WTC11 (cell line): ENCODE results near the gene CILP2. TPM values are rescaled to one million over a fixed set of nuclear protein-coding genes. Genes with fewer than 3 reads are reported as not detected.

Experiments
- ATAC-seq: fragments of 200-7000 bp; cut with Tn5 transposase; 2 replicates; pipeline ENCODE4 v1.10.0; 2021; ENCODE audit warnings: mild to moderate bottlenecking, moderate library complexity
- CTCF ChIA-PET: fragments of 300-600 bp; sonication (Branson Sonifier 250); formaldehyde crosslinking; loops from one replicate; lab custom pipeline; 2021; ENCODE audit warnings: antibody characterized with exemption; lab: Charles Lee
- POLR2A ChIA-PET: fragments of 350-600 bp; sonication (Branson Sonifier 250); formaldehyde crosslinking; loops from one replicate; lab custom pipeline; 2021; ENCODE audit warnings: antibody characterized with exemption; lab: Charles Lee
- DNase-seq: peaks from one replicate; pipeline ENCODE4 v3.0.0; 2021; ENCODE audit warnings: low spot score
- H3K27ac Mint-ChIP-seq: 2 replicates; pipeline ENCODE4 v1.8.0; 2021; ENCODE audit warnings: mixed read lengths
- H3K27me3 Mint-ChIP-seq: 2 replicates; pipeline ENCODE4 v1.8.0; 2021; ENCODE audit warnings: low read depth, mild to moderate bottlenecking, moderate library complexity, mixed read lengths
- H3K36me3 Mint-ChIP-seq: 2 replicates; pipeline ENCODE4 v1.8.0; 2021; ENCODE audit warnings: mixed read lengths
- H3K4me1 Mint-ChIP-seq: 2 replicates; pipeline ENCODE4 v1.8.0; 2022; ENCODE audit warnings: mixed read lengths
- H3K4me3 Mint-ChIP-seq: 2 replicates; pipeline ENCODE4 v1.8.0; 2021; ENCODE audit warnings: mild to moderate bottlenecking, moderate library complexity, mixed read lengths
- H3K9me3 Mint-ChIP-seq: 2 replicates; pipeline ENCODE4 v1.8.0; 2021; ENCODE audit warnings: mixed read lengths
- ATF1 ChIP-seq: sonication (generic); formaldehyde crosslinking; IDR thresholded peaks from 2 replicates; pipeline ENCODE4 v1.8.1; 2023; ENCODE audit warnings: mild to moderate bottlenecking, moderate library complexity, missing genetic modification reagents
- ATF3 ChIP-seq: sonication (generic); formaldehyde crosslinking; conservative IDR thresholded peaks from 2 replicates; pipeline ENCODE4 v1.8.1; 2022; ENCODE audit warnings: mild to moderate bottlenecking, missing genetic modification reagents
- EMX1 ChIP-seq: fragments of 250-450 bp; sonication (Bioruptor Pico); IDR thresholded peaks from 2 replicates; pipeline ENCODE4 v1.8.0; 2021; ENCODE audit warnings: mild to moderate bottlenecking
- GRHL2 ChIP-seq: fragments of 250-450 bp; sonication (Bioruptor Pico); IDR thresholded peaks from 2 replicates; pipeline ENCODE4 v1.8.0; 2022; ENCODE audit warnings: mild to moderate bottlenecking, moderate library complexity; ENCODE audit not compliant: insufficient replicate concordance, severe bottlenecking
- IRF1 ChIP-seq: sonication (generic); formaldehyde crosslinking; IDR thresholded peaks from 2 replicates; pipeline ENCODE4 v1.8.0; 2023; ENCODE audit warnings: missing genetic modification reagents
- JUN ChIP-seq: sonication (generic); formaldehyde crosslinking; IDR thresholded peaks from 2 replicates; pipeline ENCODE4 v1.8.0; 2023; ENCODE audit warnings: mild to moderate bottlenecking, missing genetic modification reagents
- MLX ChIP-seq: sonication (generic); formaldehyde crosslinking; IDR thresholded peaks from 2 replicates; pipeline ENCODE4 v1.8.1; 2023; ENCODE audit warnings: mild to moderate bottlenecking, missing genetic modification reagents, moderate library complexity
- PRDM15 ChIP-seq: sonication (generic); formaldehyde crosslinking; IDR thresholded peaks from 2 replicates; pipeline ENCODE4 v1.8.0; 2022; ENCODE audit warnings: missing genetic modification reagents
- PRRX2 ChIP-seq: fragments of 250-450 bp; sonication (Bioruptor Pico); IDR thresholded peaks from 2 replicates; pipeline ENCODE4 v1.8.0; 2021; ENCODE audit warnings: mild to moderate bottlenecking
- RELA ChIP-seq: sonication (generic); formaldehyde crosslinking; IDR thresholded peaks from 2 replicates; pipeline ENCODE4 v1.8.1; 2022; ENCODE audit warnings: missing genetic modification reagents, mild to moderate bottlenecking, borderline replicate concordance
- TP53 ChIP-seq: sonication (generic); formaldehyde crosslinking; IDR thresholded peaks from 2 replicates; pipeline ENCODE4 v1.8.1; 2023; ENCODE audit warnings: mild to moderate bottlenecking, missing genetic modification reagents
- USF1 ChIP-seq: sonication (generic); formaldehyde crosslinking; IDR thresholded peaks from 2 replicates; pipeline ENCODE4 v1.8.0; 2022; ENCODE audit warnings: mild to moderate bottlenecking, missing genetic modification reagents
- ZBTB43 ChIP-seq: sonication (generic); formaldehyde crosslinking; IDR thresholded peaks from 2 replicates; pipeline ENCODE4 v1.8.1; 2023; ENCODE audit warnings: mild to moderate bottlenecking, missing genetic modification reagents
- ZNF671 ChIP-seq: fragments of 250-450 bp; sonication (Bioruptor Pico); IDR thresholded peaks from 2 replicates; pipeline ENCODE4 v1.8.0; 2021; ENCODE audit warnings: mild to moderate bottlenecking
- total RNA-seq: library from RNA; stranded (reverse); gene quantifications from 3 replicates; pipeline ENCODE4 v1.2.3, GENCODE V29; 2021
- TF ChIP-seq, protein P1 (sequence below): fragments of 250-450 bp; sonication (Bioruptor Pico); IDR thresholded peaks from 2 replicates; pipeline ENCODE4 v1.9.0; 2021; ENCODE audit warnings: mild to moderate bottlenecking
- TF ChIP-seq, protein P2 (sequence below): fragments of 250-450 bp; sonication (Bioruptor Pico); conservative IDR thresholded peaks from 2 replicates; pipeline ENCODE4 v1.9.0; 2021; ENCODE audit warnings: mild to moderate bottlenecking
- TF ChIP-seq, protein P3 (sequence below): sonication (generic); formaldehyde crosslinking; IDR thresholded peaks from 2 replicates; pipeline ENCODE4 v1.8.0; 2023; ENCODE audit warnings: missing genetic modification reagents, mild to moderate bottlenecking, borderline replicate concordance
- TF ChIP-seq, protein P4 (sequence below): sonication (generic); formaldehyde crosslinking; IDR thresholded peaks from 2 replicates; pipeline ENCODE4 v1.8.0; 2022; ENCODE audit warnings: mild to moderate bottlenecking, missing genetic modification reagents

The CILP2 gene
- total RNA-seq, 1 experiment from 2014 or later, result 7.9 TPM

DNA sequence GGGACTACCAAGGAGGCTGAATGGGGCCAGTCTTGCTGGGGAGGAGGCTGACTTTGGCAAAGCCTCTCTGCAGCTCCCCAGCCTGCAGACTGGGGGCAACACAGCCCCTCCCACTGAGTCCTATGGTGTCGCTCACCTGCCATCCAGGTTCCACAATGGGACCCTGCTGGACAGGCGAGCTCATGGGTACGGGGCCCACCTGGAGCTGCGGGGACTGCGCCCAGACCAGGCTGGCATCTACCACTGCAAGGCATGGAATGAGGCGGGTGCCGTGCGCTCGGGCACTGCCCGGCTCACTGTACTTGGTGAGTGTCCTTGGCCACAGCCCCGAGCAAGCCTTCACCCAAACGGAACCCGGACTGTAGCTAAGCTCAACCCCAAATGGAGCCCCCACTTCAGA is 5.0 kb downstream of the CILP2 start:
- H3K27ac Mint-ChIP-seq, result no peak overlapping the region
- peaks cover 6% of the 10 kb centered on the region for H3K4me1 Mint-ChIP-seq
- ATAC-seq, result no peak
- ChIA-PET CTCF (interaction anchor here (1.7 to 3.2 kb wide), 2 partner anchors 10 to 11 kb away, joined by 12 to 23 read pairs; no protein-coding TSS in a partner anchor), POLR2A (no interaction called here)
- DNase-seq, result no peak
- H3K27me3 Mint-ChIP-seq, result peaks cover 23% of the 10 kb centered on the region
- H3K36me3 Mint-ChIP-seq, result no peaks in the 10 kb centered on the region
- no peaks in the 10 kb centered on the region for H3K9me3 Mint-ChIP-seq
- no peak overlapping the region for H3K4me3 Mint-ChIP-seq
- TF ChIP-seq ATF3 (no peak), GRHL2 (no peak), EMX1 (CRISPR knock-in tag) (no peak), RELA (CRISPR knock-in tag) (no peak), IRF1 (CRISPR knock-in tag) (no peak), MLX (CRISPR knock-in tag) (no peak), PRRX2 (no peak), TP53 (CRISPR knock-in tag) (no peak), JUN (CRISPR knock-in tag) (no peak), ZNF671 (CRISPR knock-in tag) (no peak), ZBTB43 (no peak), ATF1 (CRISPR knock-in tag) (no peak), USF1 (no peak), PRDM15 (CRISPR knock-in tag) (no peak)
- TF ChIP-seq, protein P1, sequence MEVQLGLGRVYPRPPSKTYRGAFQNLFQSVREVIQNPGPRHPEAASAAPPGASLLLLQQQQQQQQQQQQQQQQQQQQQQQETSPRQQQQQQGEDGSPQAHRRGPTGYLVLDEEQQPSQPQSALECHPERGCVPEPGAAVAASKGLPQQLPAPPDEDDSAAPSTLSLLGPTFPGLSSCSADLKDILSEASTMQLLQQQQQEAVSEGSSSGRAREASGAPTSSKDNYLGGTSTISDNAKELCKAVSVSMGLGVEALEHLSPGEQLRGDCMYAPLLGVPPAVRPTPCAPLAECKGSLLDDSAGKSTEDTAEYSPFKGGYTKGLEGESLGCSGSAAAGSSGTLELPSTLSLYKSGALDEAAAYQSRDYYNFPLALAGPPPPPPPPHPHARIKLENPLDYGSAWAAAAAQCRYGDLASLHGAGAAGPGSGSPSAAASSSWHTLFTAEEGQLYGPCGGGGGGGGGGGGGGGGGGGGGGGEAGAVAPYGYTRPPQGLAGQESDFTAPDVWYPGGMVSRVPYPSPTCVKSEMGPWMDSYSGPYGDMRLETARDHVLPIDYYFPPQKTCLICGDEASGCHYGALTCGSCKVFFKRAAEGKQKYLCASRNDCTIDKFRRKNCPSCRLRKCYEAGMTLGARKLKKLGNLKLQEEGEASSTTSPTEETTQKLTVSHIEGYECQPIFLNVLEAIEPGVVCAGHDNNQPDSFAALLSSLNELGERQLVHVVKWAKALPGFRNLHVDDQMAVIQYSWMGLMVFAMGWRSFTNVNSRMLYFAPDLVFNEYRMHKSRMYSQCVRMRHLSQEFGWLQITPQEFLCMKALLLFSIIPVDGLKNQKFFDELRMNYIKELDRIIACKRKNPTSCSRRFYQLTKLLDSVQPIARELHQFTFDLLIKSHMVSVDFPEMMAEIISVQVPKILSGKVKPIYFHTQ (CRISPR knock-in tag), result no peak
- TF ChIP-seq, protein P2, sequence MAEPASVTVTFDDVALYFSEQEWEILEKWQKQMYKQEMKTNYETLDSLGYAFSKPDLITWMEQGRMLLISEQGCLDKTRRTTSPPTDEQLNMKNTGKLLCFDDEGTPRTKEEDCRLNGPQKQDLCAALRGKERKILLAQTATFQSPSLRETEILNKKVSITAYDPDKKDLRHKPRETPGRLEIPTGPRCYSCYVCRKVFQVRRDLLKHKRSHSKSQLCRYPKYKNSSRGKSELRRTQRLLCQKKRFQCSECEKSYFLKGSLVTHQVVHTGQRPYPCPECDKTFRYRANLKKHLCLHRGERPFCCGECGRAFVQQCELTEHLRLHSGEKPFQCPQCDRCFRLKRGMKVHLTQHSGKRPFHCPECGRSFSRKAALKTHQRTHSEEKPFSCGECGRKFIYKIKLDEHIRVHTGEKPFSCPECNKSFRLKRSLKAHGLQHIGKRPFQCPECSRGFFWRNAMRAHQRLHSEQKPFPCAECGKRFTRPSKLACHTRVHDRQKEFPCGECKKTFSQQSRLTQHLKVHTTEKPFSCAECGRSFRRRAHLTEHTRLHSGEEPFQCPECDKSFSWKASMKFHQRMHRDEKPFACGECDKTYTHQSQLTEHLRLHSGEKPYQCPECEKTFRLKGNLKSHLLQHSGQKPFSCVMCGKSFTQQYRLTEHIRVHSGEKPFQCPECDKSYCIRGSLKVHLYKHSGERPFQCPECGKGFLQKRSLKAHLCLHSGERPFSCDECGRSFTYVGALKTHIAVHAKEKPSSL (CRISPR knock-in tag), result no peak
- TF ChIP-seq, protein P3, sequence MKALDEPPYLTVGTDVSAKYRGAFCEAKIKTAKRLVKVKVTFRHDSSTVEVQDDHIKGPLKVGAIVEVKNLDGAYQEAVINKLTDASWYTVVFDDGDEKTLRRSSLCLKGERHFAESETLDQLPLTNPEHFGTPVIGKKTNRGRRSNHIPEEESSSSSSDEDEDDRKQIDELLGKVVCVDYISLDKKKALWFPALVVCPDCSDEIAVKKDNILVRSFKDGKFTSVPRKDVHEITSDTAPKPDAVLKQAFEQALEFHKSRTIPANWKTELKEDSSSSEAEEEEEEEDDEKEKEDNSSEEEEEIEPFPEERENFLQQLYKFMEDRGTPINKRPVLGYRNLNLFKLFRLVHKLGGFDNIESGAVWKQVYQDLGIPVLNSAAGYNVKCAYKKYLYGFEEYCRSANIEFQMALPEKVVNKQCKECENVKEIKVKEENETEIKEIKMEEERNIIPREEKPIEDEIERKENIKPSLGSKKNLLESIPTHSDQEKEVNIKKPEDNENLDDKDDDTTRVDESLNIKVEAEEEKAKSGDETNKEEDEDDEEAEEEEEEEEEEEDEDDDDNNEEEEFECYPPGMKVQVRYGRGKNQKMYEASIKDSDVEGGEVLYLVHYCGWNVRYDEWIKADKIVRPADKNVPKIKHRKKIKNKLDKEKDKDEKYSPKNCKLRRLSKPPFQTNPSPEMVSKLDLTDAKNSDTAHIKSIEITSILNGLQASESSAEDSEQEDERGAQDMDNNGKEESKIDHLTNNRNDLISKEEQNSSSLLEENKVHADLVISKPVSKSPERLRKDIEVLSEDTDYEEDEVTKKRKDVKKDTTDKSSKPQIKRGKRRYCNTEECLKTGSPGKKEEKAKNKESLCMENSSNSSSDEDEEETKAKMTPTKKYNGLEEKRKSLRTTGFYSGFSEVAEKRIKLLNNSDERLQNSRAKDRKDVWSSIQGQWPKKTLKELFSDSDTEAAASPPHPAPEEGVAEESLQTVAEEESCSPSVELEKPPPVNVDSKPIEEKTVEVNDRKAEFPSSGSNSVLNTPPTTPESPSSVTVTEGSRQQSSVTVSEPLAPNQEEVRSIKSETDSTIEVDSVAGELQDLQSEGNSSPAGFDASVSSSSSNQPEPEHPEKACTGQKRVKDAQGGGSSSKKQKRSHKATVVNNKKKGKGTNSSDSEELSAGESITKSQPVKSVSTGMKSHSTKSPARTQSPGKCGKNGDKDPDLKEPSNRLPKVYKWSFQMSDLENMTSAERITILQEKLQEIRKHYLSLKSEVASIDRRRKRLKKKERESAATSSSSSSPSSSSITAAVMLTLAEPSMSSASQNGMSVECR (CRISPR knock-in tag), result no peak
- TF ChIP-seq, protein P4, sequence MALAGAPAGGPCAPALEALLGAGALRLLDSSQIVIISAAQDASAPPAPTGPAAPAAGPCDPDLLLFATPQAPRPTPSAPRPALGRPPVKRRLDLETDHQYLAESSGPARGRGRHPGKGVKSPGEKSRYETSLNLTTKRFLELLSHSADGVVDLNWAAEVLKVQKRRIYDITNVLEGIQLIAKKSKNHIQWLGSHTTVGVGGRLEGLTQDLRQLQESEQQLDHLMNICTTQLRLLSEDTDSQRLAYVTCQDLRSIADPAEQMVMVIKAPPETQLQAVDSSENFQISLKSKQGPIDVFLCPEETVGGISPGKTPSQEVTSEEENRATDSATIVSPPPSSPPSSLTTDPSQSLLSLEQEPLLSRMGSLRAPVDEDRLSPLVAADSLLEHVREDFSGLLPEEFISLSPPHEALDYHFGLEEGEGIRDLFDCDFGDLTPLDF (CRISPR knock-in tag), result no peak
